ENCODE measurements around the gene WFIKKN2.

- TF ChIP-seq GATA2 (IDR thresholded peaks at IDR 0.05; ENCODE audit: low read depth, low read length) (no peak), GATA3 (IDR thresholded peaks at IDR 0.05; ENCODE audit: low read depth, low read length) (no peak)
Measured at GRCh38 chr17:50875074-50875473, 39.7 kb downstream of the WFIKKN2 start.

All from SH-SY5Y (cell line).